22Rv1 (cell line): ENCODE results near the gene DERL2.

Experiments
- ZFX ChIP-seq: fragments of 450-650 bp; IDR thresholded peaks from 2 replicates; pipeline ENCODE4 v1.6.1; 2017; ENCODE audit warnings: antibody characterized with exemption, borderline replicate concordance
- TF ChIP-seq, protein P1 (sequence below): fragments of 450-650 bp; IDR thresholded peaks from 2 replicates; pipeline ENCODE4 v1.5.1; 2017; ENCODE audit warnings: mild to moderate bottlenecking

DNA sequence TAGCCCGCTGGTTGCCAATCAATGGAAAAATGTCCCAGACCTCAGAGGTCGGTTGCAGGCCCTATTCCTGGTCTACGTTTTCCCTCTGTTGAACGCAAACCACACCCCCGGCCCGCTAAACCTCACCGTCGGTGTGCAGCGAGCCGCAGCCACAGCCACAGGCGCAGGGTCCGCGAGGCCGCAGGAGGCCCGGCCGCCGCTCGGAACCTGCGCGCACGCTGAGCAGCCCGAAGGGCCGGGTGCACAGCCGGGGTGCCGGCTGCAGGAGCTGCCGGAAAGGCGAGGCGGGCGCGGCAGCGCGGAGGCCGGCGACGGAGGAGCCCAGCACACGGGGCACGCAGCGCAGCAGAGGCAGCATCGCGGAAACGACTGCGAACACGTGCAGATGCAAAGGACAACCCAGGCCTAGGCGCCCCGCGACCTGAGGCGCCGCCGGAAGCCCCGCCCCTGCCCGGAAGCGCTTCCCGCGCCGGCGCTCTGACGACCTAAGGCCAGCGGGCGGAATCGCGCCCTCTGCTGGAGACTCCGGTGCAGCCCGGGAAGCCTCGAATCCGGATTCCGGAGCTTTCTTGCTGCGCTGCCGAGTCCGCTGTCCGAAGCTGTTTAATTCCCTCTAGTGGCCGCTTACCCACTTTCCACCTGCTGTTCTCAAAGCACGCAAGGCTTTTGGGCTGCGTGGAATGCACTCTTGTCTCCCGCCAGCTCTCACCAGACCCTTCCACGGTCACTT lies 47.1 kb downstream of the DERL2 start, which contains the start of gene C1QBP:
- TF ChIP-seq, protein P1, sequence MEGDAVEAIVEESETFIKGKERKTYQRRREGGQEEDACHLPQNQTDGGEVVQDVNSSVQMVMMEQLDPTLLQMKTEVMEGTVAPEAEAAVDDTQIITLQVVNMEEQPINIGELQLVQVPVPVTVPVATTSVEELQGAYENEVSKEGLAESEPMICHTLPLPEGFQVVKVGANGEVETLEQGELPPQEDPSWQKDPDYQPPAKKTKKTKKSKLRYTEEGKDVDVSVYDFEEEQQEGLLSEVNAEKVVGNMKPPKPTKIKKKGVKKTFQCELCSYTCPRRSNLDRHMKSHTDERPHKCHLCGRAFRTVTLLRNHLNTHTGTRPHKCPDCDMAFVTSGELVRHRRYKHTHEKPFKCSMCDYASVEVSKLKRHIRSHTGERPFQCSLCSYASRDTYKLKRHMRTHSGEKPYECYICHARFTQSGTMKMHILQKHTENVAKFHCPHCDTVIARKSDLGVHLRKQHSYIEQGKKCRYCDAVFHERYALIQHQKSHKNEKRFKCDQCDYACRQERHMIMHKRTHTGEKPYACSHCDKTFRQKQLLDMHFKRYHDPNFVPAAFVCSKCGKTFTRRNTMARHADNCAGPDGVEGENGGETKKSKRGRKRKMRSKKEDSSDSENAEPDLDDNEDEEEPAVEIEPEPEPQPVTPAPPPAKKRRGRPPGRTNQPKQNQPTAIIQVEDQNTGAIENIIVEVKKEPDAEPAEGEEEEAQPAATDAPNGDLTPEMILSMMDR = peak; percentile 99
- TF ChIP-seq ZFX = 0 out of 2 replicates have a peak, but pooled peaks have one; percentile 44
